Measurements from ENCODE around the gene STAMBP.

DNA sequence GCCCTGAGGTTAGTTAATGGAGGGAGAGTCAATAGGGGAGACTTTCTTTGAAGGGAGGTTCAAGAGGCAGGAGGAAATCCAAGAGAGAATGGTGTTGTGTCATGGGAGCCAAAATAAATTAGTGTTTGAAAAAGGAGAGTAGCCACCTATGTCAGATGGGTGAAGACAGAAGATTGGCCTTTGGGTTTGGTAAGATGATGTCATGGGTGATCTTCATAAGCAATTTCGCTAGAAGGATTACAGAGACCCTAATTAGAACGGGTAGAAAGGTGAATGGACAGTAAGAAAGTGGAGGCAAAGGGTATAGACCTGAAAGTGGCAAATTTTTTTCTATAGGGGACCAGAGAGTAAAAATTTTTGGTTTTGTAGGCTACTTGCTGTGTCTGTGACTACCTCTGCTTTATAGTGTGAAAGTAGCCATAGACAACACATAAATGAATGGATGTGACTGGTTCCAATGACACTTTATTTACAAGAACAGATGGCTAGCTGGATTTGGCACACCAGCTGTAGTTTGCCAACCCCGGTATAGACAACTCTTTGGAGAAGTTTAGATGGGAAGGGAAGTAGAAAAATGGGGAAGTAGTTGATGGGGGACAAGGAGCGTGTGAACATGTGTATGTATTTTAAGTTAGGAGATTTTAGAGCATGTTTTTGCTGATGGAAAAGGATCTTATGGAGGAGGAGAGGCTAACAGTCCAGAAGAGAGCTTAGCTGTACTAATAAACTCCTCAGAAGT is 9.3 kb downstream of the STAMBP start:
- TF ChIP-seq, protein P1, sequence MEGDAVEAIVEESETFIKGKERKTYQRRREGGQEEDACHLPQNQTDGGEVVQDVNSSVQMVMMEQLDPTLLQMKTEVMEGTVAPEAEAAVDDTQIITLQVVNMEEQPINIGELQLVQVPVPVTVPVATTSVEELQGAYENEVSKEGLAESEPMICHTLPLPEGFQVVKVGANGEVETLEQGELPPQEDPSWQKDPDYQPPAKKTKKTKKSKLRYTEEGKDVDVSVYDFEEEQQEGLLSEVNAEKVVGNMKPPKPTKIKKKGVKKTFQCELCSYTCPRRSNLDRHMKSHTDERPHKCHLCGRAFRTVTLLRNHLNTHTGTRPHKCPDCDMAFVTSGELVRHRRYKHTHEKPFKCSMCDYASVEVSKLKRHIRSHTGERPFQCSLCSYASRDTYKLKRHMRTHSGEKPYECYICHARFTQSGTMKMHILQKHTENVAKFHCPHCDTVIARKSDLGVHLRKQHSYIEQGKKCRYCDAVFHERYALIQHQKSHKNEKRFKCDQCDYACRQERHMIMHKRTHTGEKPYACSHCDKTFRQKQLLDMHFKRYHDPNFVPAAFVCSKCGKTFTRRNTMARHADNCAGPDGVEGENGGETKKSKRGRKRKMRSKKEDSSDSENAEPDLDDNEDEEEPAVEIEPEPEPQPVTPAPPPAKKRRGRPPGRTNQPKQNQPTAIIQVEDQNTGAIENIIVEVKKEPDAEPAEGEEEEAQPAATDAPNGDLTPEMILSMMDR (IDR thresholded peaks at IDR 0.05), result no peak
- TF ChIP-seq POLR2AphosphoS5 (IDR thresholded peaks at IDR 0.05) (no peak), EP300 (IDR thresholded peaks at IDR 0.05) (no peak)
